Measurements from ENCODE around the gene TEX261.

Gene TEX261

GRCh38 chr2:70981421-70981820, 13.3 kb downstream of the TEX261 start:
- no peak for DNase-seq

DNA sequence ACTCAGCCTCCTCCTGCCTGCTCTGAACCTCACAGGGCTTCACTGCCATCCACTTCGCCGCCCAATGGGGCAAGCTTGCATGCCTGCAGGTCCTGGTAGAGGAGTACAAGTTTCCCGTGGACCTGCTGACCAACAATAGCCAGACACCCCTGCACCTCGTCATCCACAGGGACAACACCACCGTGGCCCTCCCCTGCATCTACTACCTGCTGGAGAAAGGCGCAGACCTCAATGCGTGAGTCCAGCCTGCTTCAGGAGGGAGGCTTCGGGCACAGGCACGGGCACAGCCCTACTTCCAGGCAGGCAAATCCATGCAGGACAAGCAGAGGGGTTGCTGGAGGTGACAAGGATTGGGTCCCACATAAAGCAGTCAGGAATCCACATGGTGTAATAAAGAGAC, 15.0 kb downstream of the TEX261 start:
- no peak for DNase-seq

- DNase-seq = no peak
Measured at GRCh38 chr2:70979180-70979488, 15.5 kb downstream of the TEX261 start.

GRCh38 chr2:70978341-70979179, 16.1 kb downstream of the TEX261 start, which contains the start of gene ANKRD53:
Gene ANKRD53, plus strand, starts transcription at chr2:70978630. Its CDS starts 16 bp downstream, at chr2:70978646.
- DNase-seq = no peak

DNA sequence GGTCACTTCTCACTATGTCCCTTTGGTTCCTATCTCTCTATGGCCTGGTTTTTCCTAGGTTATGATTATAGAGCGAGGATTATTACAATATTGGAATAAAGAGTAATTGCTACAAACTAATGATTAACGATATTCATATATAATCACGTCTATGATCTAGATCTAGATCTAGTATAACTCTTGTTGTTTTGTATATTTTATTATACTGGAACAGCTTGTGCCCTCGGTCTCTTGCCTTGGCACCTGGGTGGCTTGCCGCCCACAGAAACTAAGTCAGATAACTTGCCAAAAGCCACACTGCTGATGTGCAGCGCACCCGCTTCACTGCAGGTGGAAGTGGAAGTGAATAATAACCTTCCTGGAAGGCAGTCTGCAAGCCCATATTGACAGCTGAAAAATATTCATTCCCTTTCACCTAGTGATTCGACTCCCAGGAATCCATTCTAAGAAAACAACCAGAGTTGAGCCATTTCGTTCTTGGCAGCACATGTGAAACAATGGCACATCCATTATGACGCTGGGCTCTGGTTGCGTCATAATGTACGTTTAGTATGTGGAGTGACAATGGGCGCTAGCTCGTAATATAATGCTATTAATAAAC, 17.0 kb downstream of the TEX261 start:
- DNase-seq = no peak

GRCh38 chr2:70975237-70975636, 19.4 kb downstream of the TEX261 start:
- no peak for DNase-seq

DNA sequence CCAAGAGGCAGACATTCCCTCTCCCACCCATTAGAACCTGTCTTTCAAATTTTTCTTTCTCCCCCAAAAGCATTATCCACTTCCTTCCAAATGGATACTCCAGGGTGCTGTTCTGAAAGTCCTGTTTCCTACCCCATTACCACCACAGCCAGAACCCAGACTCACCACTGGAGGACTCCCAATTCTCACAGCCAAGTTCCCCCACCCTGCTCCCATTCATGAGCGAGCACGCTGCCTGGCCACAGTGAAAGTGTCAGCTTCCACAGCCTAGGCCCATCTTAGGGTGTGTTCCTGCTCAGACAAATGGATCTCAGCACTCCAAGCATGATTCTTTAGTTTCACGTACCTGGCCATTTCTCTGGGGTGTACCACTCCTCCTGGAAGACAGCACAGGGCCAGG, 20.1 kb downstream of the TEX261 start:
- DNase-seq = no peak

DNA sequence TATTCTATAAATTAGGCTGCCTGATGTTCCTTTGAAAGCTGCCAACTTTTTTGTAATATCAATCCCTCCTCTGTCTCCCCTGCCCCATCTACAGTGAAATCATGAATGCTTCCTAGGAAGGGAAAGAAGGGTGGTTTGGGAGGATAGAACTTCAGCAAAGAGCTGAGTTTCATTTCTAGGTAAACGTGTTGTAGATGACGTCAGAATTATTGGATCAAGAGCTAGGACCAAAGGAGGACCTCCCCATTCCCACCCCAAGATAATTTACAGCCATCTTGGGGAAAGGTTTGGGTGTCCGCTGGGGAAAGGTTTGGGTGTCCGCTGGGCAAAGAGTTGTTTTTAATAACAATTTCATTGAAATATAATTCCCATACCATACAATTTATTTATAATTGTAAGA, 27.5 kb downstream of the TEX261 start:
- no peak for DNase-seq

GRCh38 chr2:70966681-70967080, 28.0 kb downstream of the TEX261 start:
- DNase-seq = no peak

DNA sequence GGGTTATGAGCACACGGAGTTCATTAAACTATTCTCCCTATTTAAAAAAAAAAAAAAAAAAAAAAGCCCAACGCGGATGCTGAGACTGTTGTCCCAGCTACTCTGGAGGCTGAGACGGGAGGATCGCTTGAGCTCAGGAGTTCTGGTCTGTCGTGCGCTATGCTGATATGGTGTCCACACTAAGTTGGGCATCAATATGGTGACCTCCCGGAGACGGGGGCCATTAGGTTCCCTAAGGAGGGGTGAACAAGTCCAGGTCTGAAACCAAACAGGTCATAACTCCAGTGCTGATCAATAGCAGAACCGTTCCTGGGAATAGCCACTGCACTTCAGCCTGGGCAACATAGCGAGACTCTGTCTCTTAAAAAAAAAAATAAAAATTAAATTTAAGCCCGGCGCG, 29.2 kb downstream of the TEX261 start:
- DNase-seq = no peak

DNA sequence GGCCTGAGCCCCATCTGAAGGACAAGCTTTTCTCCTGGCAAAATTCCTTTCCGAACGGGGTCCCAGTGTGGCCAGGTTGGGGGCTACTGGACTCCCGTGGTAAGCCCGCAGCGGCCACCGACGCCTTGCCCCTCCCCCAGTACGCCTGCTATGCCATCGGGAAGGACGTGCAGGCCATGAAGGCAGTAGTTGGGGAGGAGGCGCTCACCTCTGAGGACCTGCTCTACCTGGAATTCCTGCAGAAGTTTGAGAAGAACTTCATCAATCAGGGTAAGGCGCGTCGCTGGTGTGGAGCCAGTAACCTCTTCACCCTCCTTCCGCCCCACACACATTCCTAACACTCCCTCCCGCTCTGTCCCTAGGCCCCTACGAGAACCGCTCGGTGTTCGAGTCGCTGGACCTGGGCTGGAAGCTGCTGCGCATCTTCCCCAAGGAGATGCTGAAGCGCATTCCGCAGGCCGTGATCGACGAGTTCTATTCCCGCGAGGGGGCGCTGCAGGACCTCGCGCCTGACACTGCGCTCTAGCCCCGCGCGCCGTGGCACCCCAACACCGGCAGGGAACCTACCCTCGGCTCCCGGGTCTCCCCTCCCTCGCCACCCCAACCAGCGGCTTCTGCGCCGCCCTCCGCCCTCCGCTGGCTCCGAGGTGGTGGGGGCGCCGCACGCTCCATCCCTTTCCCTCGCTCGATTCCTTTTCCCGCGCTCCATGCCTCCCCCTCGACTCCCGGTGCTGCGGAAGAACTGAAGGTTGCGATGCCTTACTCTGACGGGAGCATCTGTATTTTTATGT, 29.9 kb downstream of the TEX261 start:
- DNase-seq = peak; percentile 87

DNA sequence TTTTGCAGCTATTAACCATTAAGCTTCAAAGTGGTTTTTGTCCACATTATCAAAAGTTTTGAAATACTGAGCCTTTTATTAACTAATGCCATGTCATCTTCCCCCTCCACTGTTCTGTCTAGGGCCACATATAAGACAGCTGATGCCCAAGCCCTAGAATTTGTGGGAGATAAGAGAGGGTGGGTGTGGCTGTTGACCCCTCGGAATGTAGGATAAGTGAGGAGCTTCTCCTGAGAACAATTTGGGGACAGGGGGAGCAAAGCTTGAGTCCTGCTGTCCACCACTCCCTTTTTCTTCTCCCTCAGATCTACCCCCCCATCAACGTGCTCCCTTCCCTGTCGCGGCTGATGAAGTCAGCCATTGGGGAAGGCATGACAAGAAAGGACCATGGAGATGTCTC, 30.5 kb downstream of the TEX261 start:
- no peak for DNase-seq

GRCh38 chr2:70962885-70963878, 31.5 kb downstream of the TEX261 start:
- DNase-seq = no peak

GRCh38 chr2:70962211-70962884, 32.3 kb downstream of the TEX261 start:
- no peak for DNase-seq

GRCh38 chr2:70961648-70961994, 33.1 kb downstream of the TEX261 start:
- DNase-seq = no peak

DNA sequence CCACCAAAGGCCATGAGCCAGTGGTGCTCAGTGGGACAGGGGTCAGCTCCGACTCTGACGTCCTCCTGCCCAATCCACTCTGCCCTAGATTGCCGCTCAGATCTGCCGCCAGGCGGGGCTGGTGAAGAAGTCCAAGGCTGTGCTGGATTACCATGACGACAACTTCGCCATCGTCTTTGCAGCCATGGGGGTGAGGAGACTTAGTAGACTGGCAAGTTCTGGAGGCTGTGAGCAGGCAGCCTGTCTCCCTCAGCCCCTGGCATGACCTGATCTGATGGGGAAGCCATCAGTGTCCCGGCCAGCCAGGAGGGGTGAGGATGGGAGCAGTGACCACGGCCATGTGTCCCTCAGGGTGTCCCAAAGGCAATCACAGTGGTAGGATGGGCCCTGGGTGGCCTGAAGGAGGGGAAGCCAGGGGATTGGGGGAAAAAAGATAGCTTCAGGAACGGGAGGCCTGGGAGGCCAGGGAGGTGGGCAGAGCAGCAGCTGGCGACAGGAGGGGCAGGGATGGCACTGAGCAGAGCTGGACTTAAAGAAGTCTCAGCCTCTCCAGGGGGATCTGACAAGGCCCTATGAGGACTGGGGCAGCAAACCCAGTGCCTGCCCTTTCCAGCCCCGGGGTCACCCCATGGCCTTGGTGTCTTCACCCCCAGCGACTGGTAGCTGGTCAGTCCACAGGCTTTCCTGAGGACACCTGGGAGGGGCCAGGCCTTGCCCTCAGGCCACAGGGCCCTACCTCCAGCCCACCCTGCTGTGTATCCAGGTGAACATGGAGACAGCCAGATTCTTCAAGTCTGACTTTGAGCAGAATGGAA, 33.6 kb downstream of the TEX261 start:
- DNase-seq = no peak

DNA sequence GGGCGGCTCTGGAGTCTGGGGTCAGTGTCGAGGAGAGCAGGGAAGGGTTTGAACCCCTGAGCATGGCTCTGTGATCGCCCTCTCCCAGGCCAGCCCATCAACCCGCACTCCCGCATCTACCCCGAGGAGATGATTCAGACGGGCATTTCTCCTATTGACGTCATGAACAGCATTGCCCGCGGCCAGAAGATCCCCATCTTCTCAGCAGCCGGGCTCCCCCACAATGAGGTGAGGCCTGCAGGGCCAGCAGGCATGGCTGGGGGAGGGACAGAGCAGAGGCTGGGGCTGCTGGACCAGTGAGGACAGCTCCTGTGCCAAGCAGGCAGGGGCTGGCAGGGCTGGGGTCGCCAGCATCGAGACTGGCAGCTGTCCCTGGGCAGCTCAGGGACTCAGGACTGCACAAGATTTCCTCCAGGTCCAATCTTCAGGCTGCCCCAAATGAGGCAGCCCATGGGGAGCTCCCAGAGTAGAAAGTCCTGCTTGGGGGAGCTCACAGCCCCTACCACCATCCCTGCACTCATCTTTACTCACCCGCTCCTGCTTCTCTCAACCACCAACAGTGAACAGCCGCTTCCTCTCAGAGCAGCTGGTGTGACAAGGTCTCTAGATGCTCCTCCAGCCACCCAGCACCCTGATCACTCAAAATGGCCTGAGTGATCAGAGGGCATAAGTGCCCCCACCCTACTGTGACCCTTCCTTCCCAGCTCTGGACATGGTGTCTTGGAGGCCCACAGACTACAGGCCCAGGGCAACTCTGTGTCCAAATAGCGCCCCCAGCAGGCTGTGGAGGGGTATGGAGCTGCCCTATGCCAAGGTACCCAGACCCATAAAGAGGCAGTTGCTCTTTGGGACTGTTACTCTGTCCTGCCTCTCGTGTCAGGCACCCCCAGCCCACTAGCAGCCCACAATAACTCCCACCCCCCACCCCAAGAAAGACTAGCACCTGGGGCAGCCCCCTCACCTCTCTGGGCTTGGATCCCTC, 34.5 kb downstream of the TEX261 start:
- no peak for DNase-seq

DNA sequence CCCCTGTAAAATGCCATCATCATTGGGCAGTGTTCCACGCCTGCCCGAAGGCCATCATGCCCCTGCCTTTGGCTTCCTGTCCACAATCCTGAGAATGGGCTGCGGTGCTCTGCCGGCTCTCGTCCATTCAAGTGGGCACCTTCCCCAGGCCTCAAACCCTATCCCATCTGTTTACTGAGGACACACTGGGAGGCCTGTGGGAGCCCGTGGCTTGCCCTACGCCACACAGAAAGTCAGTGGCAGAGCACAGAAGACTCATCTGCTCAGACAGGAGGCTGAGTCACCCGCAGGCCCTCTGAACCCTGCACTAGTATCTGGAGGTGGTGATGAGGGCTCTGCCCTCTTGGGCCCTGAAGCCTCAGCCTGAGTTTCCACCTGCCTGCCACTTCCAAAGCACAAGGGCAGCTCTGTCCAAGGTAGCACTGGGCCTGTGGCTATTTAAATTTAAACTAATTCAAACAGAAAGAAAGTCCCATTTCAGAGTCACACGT, 35.4 kb downstream of the TEX261 start:
- DNase-seq = no peak

GRCh38 chr2:70958759-70959158, 35.9 kb downstream of the TEX261 start:
- no peak for DNase-seq

GRCh38 chr2:70957798-70958197, 36.9 kb downstream of the TEX261 start:
- DNase-seq = no peak

All from activated CD4-positive, CD25-positive, alpha-beta regulatory T cell treated with anti-CD3 and anti-CD28 coated beads, Interleukin-2, amount 50 U/mL, for 72 hours (primary cell).